D721Med (cell line): ENCODE measurements around the gene INPP5D.

Experiments
- DNase-seq: peaks from one replicate; pipeline ENCODE4 v3.0.0; 2011; ENCODE audit warnings: low spot score; ENCODE audit not compliant: insufficient read length
- FAIRE-seq: peaks from 2 replicates; lab custom pipeline; 2011; peaks lifted over from hg19 to GRCh38; lab: Jason Lieb, UNC
- TF ChIP-seq, protein P1 (sequence below): IDR thresholded peaks from 2 replicates; pipeline ENCODE4 v1.5.1; 2012; ENCODE audit warnings: mild to moderate bottlenecking, control low read depth; ENCODE audit not compliant: insufficient read depth; ENCODE audit errors: missing control alignments

The INPP5D gene

DNA sequence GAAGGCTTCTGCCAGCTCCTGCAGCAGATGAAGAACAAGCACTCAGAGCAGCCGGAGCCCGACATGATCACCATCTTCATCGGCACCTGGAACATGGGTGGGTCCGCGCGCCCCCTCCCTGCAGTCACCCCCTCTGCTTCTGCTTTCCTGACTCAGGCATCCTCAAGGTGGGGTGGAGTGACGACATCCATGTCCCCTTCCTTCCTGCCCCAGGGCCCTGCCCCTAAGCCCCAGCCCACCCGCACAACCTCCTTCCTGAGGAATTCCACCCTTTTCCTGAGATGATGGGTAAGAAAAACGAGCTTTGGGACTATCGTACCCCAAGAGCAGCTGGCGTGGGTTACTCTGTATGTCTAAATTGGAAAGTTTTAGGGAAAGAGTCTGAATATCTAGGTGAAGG, 101.6 kb downstream of the INPP5D start:
- FAIRE-seq (no peak), DNase-seq (no peak)
- TF ChIP-seq, protein P1, sequence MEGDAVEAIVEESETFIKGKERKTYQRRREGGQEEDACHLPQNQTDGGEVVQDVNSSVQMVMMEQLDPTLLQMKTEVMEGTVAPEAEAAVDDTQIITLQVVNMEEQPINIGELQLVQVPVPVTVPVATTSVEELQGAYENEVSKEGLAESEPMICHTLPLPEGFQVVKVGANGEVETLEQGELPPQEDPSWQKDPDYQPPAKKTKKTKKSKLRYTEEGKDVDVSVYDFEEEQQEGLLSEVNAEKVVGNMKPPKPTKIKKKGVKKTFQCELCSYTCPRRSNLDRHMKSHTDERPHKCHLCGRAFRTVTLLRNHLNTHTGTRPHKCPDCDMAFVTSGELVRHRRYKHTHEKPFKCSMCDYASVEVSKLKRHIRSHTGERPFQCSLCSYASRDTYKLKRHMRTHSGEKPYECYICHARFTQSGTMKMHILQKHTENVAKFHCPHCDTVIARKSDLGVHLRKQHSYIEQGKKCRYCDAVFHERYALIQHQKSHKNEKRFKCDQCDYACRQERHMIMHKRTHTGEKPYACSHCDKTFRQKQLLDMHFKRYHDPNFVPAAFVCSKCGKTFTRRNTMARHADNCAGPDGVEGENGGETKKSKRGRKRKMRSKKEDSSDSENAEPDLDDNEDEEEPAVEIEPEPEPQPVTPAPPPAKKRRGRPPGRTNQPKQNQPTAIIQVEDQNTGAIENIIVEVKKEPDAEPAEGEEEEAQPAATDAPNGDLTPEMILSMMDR: no peak

DNA sequence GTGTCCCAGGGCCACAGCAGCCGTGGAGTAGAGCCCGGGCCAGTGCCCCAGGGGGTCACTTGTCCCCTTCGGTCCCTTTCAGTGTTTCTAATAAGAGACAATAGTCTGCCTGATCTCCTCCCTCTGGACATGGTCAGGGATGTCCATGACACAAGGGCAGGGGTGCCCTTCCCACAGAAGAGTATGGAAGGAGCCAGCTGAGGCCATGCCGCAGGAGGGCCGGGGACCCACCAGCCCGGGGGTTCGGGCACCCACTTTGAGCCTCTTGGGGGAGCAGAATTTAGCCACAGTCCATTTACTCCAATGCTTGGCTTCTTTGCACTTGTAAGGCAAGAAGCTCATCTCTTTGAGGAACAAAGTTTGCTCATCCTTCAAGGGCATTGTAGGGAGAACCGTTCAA, 102.6 kb downstream of the INPP5D start:
- FAIRE-seq: no peak
- TF ChIP-seq, protein P1: no peak
- no peak for DNase-seq

DNA sequence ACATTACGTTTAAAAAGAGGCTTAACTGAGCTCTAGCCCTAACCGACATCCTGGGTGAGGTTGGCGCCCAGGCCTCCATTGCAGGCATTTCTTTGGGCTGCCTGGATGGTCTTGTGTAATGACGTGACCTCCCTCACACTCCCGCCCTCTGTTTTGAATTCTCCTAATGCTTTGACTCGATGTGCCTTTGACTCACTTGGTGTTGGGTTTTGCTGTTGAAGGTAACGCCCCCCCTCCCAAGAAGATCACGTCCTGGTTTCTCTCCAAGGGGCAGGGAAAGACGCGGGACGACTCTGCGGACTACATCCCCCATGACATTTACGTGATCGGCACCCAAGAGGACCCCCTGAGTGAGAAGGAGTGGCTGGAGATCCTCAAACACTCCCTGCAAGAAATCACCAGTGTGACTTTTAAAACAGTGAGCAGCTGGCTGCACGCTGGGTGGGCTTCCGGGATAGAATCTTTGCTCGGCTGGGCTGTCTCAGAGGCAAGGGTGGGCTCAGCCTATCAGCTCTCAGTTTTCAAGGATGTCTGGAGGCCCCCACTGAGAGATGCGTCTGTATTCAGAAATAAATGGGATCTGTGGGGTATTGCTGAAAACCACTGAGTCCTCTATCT, 103.5 kb downstream of the INPP5D start:
- FAIRE-seq (no peak), DNase-seq (no peak)
- TF ChIP-seq, protein P1: no peak

DNA sequence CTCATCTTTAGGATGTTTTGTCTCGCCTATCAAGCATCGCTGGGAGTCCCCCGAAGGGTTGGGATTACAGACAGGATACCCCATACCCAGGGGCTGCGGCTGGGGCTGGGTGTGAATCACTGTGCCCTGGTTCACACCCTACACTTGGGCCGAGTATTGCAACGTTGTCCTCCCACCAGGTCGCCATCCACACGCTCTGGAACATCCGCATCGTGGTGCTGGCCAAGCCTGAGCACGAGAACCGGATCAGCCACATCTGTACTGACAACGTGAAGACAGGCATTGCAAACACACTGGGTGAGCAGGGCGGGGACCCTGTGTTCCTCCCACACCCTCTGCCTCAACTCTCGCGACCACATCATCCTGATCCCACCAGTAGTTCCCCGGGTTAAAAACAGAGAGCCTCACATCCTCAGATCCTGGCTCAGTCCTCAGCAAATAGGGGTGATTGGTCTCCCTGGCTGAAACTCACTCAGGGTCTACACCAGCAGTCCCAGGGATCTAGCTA, 104.0 kb downstream of the INPP5D start:
- DNase-seq (no peak), FAIRE-seq (no peak)
- TF ChIP-seq, protein P1: no peak

DNA sequence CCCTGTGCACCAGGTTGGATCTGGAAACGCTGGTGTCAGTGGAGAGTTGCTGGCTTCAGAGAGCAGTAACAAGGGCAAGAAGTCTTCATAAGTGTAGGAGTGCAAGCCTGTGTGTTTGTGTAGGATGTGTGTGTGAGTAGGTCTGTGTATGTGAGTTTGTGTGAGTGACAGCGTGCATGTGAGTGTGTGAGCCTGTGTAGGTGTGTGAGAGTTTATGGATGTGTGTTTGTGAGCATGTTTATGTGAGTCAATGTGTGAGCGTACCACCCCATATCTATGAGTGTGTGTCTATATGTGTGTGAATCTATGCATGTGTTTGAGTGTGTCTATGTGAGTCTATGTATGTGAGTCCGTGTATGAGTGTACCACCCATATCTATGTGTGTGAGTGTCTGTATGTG, 104.8 kb downstream of the INPP5D start:
- FAIRE-seq (no peak), DNase-seq (no peak)
- TF ChIP-seq, protein P1: no peak

DNA sequence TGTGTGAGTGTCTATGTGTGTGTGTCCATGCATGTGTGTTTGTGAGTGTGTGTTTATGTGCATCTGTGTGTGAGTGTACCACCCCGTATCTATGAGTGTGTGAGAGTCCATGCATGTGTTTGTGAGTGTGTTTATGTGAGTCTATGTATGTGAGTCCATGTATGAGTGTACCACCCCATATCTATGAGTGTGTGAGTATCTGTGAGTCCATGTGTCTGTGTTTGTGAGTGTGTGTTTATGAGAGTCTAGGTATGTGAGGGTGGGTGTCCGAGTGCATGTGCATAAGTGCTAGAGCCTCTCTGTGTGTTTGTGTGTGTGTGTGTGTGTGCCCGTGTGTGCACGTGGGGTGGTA, 105.4 kb downstream of the INPP5D start:
- DNase-seq (no peak), FAIRE-seq (no peak)
- TF ChIP-seq, protein P1: no peak

DNA sequence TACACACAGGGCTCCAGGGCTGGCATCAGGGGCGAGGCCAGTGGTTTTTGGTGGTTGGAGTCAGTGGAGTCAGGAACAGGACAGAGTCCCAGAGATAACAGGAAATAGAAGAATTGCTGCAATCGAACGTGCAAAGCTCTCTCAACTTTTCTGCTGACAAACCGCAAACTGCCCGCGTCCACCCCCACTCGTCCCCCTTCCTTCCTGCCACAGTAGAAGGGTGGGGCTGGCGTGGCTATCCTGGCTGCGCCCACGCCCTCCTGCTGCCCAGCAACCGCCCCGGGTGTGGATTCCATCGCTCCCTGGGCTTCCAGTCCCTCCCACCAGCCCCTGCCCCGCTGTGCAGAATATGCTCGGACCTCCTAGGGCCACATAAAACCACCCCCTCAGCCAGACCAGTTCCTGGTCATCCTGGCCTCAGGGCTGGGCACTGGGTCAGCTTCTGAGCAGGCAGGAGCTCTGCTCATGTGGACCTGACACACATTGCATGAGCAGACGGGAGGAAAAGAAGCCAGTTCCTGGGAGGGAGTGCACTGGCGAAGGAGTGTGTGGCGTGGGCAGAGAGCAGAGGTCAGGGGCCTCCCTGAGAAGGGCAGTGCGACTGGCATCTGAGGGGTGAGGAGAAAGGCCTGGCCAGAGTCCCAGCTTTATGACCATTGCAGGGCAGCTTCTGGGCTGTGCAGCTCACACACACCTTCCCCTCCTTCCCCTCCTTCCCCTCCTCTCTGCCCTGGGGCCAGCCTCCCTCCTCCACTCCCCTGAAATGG, 105.9 kb downstream of the INPP5D start:
- FAIRE-seq (no peak), DNase-seq (no peak)
- TF ChIP-seq, protein P1: no peak
